HG02973 (cell line): ENCODE results near the gene LHFPL6.

ENCODE experiments used
- ATAC-seq: cut with Tn5 transposase; IDR thresholded peaks from one replicate; pipeline ENCODE4 v1.9.1; 2021; ENCODE audit warnings: moderate library complexity; ENCODE audit not compliant: unreplicated experiment

LHFPL6 gene

GRCh38 chr13:39417643-39418042 is 185.3 kb downstream of the LHFPL6 start:
- no peak for ATAC-seq

- ATAC-seq: no peak
These were observed 185.9 kb downstream of the LHFPL6 start for GRCh38 chr13:39417131-39417530.

- ATAC-seq: no peak
These were observed 187.8 kb downstream of the LHFPL6 start for GRCh38 chr13:39415008-39415802.

GRCh38 chr13:39414339-39414738 is 188.7 kb downstream of the LHFPL6 start:
- no peak for ATAC-seq

- ATAC-seq: no peak
These were observed 191.5 kb downstream of the LHFPL6 start for GRCh38 chr13:39411511-39411910.

- ATAC-seq: no peak
These were observed 192.0 kb downstream of the LHFPL6 start for GRCh38 chr13:39410964-39411363.

GRCh38 chr13:39410096-39410901 is 192.7 kb downstream of the LHFPL6 start:
- ATAC-seq: no peak

GRCh38 chr13:39408512-39408911 is 194.5 kb downstream of the LHFPL6 start:
- ATAC-seq: no peak

GRCh38 chr13:39407786-39408185 is 195.2 kb downstream of the LHFPL6 start:
- no peak for ATAC-seq

- ATAC-seq: no peak
These were observed 195.9 kb downstream of the LHFPL6 start for GRCh38 chr13:39407138-39407537.

GRCh38 chr13:39406688-39407087 is 196.3 kb downstream of the LHFPL6 start:
- ATAC-seq: peak; percentile 92

GRCh38 chr13:39405596-39406205 is 197.3 kb downstream of the LHFPL6 start:
- ATAC-seq: no peak

- ATAC-seq: no peak
These were observed 197.9 kb downstream of the LHFPL6 start for GRCh38 chr13:39405107-39405506.

GRCh38 chr13:39403106-39403505 is 199.9 kb downstream of the LHFPL6 start:
- no peak for ATAC-seq

- no peak for ATAC-seq
These were observed 200.6 kb downstream of the LHFPL6 start for GRCh38 chr13:39402221-39402970.

- no peak for ATAC-seq
These were observed 201.2 kb downstream of the LHFPL6 start for GRCh38 chr13:39401756-39402155.

- ATAC-seq: no peak
These were observed 201.8 kb downstream of the LHFPL6 start for GRCh38 chr13:39401046-39401705.

- no peak for ATAC-seq
These were observed 203.9 kb downstream of the LHFPL6 start for GRCh38 chr13:39399102-39399501.

- ATAC-seq: no peak
These were observed 205.1 kb downstream of the LHFPL6 start for GRCh38 chr13:39397896-39398265.

GRCh38 chr13:39397226-39397895 is 205.6 kb downstream of the LHFPL6 start:
- no peak for ATAC-seq
